SU-DHL-6 (cell line): Measurements from ENCODE around the gene CYFIP2.

Experiments used
- EZH2phosphoT487 ChIP-seq: fragments of 200-600 bp; sonication (generic), shearing (Covaris generic); conservative IDR thresholded peaks from 2 replicates; pipeline ENCODE4 v1.6.1; 2018; ENCODE audit warnings: mild to moderate bottlenecking, antibody characterized with exemption, low read length, moderate library complexity, mixed read lengths
- TF ChIP-seq, protein P1 (sequence below): fragments of 200-600 bp; sonication (generic); IDR thresholded peaks from one replicate; pipeline ENCODE4 v1.5.1; 2017; ENCODE audit warnings: antibody characterized with exemption, mild to moderate bottlenecking, low read length, moderate library complexity; ENCODE audit not compliant: insufficient read depth, poor library complexity, severe bottlenecking

DNA sequence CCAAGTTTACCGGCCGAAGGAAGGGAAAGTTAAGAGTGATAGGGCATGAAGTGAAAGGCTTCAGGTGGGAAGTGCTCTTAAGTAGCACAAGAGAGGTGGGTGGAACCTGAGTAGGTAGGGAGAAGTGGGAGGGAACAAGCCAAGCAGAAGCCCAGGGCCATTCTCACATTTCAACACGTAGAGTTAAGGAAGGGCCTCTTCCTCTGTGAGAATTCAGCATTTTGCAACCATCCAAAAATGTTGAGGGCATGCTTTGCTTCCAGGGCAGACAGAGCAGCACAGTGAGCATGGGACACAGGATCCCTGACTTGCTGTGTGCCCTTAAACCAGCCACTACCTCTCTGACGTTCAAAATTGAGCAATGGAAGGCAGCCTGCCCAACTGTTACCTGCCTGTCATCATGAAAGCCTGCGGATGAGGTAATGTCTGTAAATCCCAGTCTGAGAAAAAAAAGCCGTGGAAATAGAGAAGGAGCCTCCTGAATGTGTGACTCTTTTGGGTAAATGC is 3.3 kb downstream of the CYFIP2 start:
- TF ChIP-seq, protein P1, sequence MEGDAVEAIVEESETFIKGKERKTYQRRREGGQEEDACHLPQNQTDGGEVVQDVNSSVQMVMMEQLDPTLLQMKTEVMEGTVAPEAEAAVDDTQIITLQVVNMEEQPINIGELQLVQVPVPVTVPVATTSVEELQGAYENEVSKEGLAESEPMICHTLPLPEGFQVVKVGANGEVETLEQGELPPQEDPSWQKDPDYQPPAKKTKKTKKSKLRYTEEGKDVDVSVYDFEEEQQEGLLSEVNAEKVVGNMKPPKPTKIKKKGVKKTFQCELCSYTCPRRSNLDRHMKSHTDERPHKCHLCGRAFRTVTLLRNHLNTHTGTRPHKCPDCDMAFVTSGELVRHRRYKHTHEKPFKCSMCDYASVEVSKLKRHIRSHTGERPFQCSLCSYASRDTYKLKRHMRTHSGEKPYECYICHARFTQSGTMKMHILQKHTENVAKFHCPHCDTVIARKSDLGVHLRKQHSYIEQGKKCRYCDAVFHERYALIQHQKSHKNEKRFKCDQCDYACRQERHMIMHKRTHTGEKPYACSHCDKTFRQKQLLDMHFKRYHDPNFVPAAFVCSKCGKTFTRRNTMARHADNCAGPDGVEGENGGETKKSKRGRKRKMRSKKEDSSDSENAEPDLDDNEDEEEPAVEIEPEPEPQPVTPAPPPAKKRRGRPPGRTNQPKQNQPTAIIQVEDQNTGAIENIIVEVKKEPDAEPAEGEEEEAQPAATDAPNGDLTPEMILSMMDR: no peak
- no peak for TF ChIP-seq EZH2phosphoT487
